H9 (cell line): ENCODE measurements around the gene SDR39U1. TPM values are rescaled to one million over a fixed set of nuclear protein-coding genes. Genes with fewer than 3 reads are reported as not detected.

ENCODE experiments used
- DNase-seq: peaks from one replicate; pipeline ENCODE4 v3.0.0-alpha.2; 2017
- H2AFZ ChIP-seq: one replicate; pipeline ENCODE4 v1.6.1; 2013; ENCODE audit warnings: mild to moderate bottlenecking, low read length, control low read depth, moderate library complexity
- H2AK5ac ChIP-seq: 2 replicates; pipeline ENCODE4 v1.6.1; 2013; ENCODE audit warnings: low read length, control low read depth, mixed read lengths; ENCODE audit not compliant: insufficient read length
- H2BK120ac ChIP-seq: one replicate; pipeline ENCODE4 v1.6.1; 2013; ENCODE audit warnings: low read depth, mild to moderate bottlenecking, low read length, control low read depth, inconsistent platforms; ENCODE audit not compliant: poor library complexity, severe bottlenecking
- H2BK12ac ChIP-seq: 2 replicates; pipeline ENCODE4 v1.6.1; 2013; ENCODE audit warnings: low read length, control low read depth, mixed read lengths, low read depth; ENCODE audit not compliant: insufficient read length
- H2BK15ac ChIP-seq: 2 replicates; pipeline ENCODE4 v1.6.1; 2013; ENCODE audit warnings: low read depth, low read length, control low read depth
- H2BK20ac ChIP-seq: one replicate; pipeline ENCODE4 v1.6.1; 2013; ENCODE audit warnings: low read depth, mild to moderate bottlenecking, low read length, control low read depth, inconsistent platforms; ENCODE audit not compliant: poor library complexity, severe bottlenecking
- H2BK5ac ChIP-seq: 2 replicates; pipeline ENCODE4 v1.6.1; 2013; ENCODE audit warnings: low read length, control low read depth, mixed read lengths; ENCODE audit not compliant: insufficient read length
- H3K14ac ChIP-seq: 2 replicates; pipeline ENCODE4 v1.6.1; 2013; ENCODE audit warnings: low read length, control low read depth; ENCODE audit not compliant: insufficient read depth
- H3K18ac ChIP-seq: 2 replicates; pipeline ENCODE4 v1.6.1; 2013; ENCODE audit warnings: low read depth, mild to moderate bottlenecking, mixed read lengths, low read length, control low read depth; ENCODE audit not compliant: insufficient read length
- H3K23ac ChIP-seq: 2 replicates; pipeline ENCODE4 v1.6.1; 2013; ENCODE audit warnings: low read length, control low read depth, mixed read lengths, low read depth; ENCODE audit not compliant: insufficient read length
- H3K23me2 ChIP-seq: 2 replicates; pipeline ENCODE4 v1.6.1; 2013; ENCODE audit warnings: low read depth, mild to moderate bottlenecking, mixed read lengths, low read length, control low read depth; ENCODE audit not compliant: insufficient read length, poor library complexity, severe bottlenecking
- H3K27ac ChIP-seq: 2 replicates; pipeline ENCODE4 v1.5.1; 2013; ENCODE audit warnings: low read length, control low read depth, mixed read lengths, low read depth; ENCODE audit not compliant: insufficient read length
- H3K27me3 ChIP-seq: 2 replicates; pipeline ENCODE4 v1.6.1; 2013; ENCODE audit warnings: low read length, control low read depth, inconsistent platforms; ENCODE audit not compliant: insufficient read depth
- H3K4ac ChIP-seq: 2 replicates; pipeline ENCODE4 v1.6.1; 2013; ENCODE audit warnings: low read depth, mild to moderate bottlenecking, control low read depth, inconsistent platforms, low read length, moderate library complexity
- H3K4me1 ChIP-seq: 2 replicates; pipeline ENCODE4 v1.6.1; 2013; ENCODE audit warnings: low read length, control low read depth, inconsistent platforms; ENCODE audit not compliant: insufficient read depth
- H3K4me2 ChIP-seq: 2 replicates; pipeline ENCODE4 v1.6.1; 2013; ENCODE audit warnings: low read length, control low read depth, mixed read lengths; ENCODE audit not compliant: insufficient read length, insufficient read depth
- H3K56ac ChIP-seq: 2 replicates; pipeline ENCODE4 v1.6.1; 2013; ENCODE audit warnings: low read depth, mild to moderate bottlenecking, mixed read lengths, low read length, control low read depth; ENCODE audit not compliant: insufficient read length
- H3K79me1 ChIP-seq: 2 replicates; pipeline ENCODE4 v1.6.1; 2013; ENCODE audit warnings: low read depth, mild to moderate bottlenecking, moderate library complexity, low read length, control low read depth, inconsistent platforms; ENCODE audit not compliant: insufficient read depth, poor library complexity, severe bottlenecking
- H3K79me2 ChIP-seq: 2 replicates; pipeline ENCODE4 v1.6.1; 2013; ENCODE audit warnings: low read length, control low read depth, inconsistent platforms; ENCODE audit not compliant: insufficient read depth
- H3K9ac ChIP-seq: 2 replicates; pipeline ENCODE4 v1.6.1; 2013; ENCODE audit warnings: low read length, control low read depth, mixed read lengths; ENCODE audit not compliant: insufficient read length; ENCODE audit errors: extremely low read depth
- H3K9me3 ChIP-seq: one replicate; pipeline ENCODE4 v1.6.1; 2013; ENCODE audit warnings: low read depth, low read length, inconsistent platforms; ENCODE audit not compliant: control insufficient read depth
- H3T11ph ChIP-seq: one replicate; pipeline ENCODE4 v1.6.1; 2013; ENCODE audit warnings: mild to moderate bottlenecking, low read length, control low read depth, inconsistent platforms
- H4K20me1 ChIP-seq: one replicate; pipeline ENCODE4 v1.6.1; 2013; ENCODE audit not compliant: control insufficient read depth, insufficient read length, insufficient read depth
- H4K5ac ChIP-seq: 2 replicates; pipeline ENCODE4 v1.6.1; 2013; ENCODE audit warnings: low read depth, mild to moderate bottlenecking, mixed read lengths, low read length, control low read depth; ENCODE audit not compliant: insufficient read length
- H4K8ac ChIP-seq: replicated peaks from 2 replicates; pipeline ENCODE4 v1.6.1; 2013; ENCODE audit warnings: low read length, control low read depth, mixed read lengths, low read depth; ENCODE audit not compliant: insufficient read length
- H4K91ac ChIP-seq: 2 replicates; pipeline ENCODE4 v1.6.1; 2013; ENCODE audit warnings: low read depth, mild to moderate bottlenecking, moderate library complexity, mixed read lengths, low read length, control low read depth; ENCODE audit not compliant: insufficient read length
- H3K27ac Mint-ChIP-seq, 3 experiments: 2 replicates in 2 of 3; 3 replicates in 1 of 3; pipeline ENCODE4 v1.8.0; 2020 to 2021; ENCODE audit warnings: mixed read lengths in 3 of 3, mild to moderate bottlenecking in 1 of 3, moderate library complexity in 1 of 3
- H3K27me3 Mint-ChIP-seq: 2 replicates; pipeline ENCODE4 v1.8.0; 2021; ENCODE audit warnings: low read depth, mild to moderate bottlenecking, moderate library complexity, mixed read lengths
- H3K36me3 Mint-ChIP-seq, 3 experiments: 2 replicates in 2 of 3; 3 replicates in 1 of 3; pipeline ENCODE4 v1.8.0; 2020 to 2021; ENCODE audit warnings: low read depth in 3 of 3, mixed read lengths in 3 of 3; ENCODE audit not compliant: insufficient read depth in 1 of 3
- H3K4me1 Mint-ChIP-seq, 2 experiments: 2 replicates each; pipeline ENCODE4 v1.8.0; 2020; ENCODE audit warnings: mixed read lengths in 2 of 2
- H3K4me3 Mint-ChIP-seq, 2 experiments: 2 replicates in 1 of 2; 3 replicates in 1 of 2; pipeline ENCODE4 v1.8.0; 2020 to 2021; ENCODE audit warnings: mild to moderate bottlenecking in 2 of 2, mixed read lengths in 2 of 2, moderate library complexity in 1 of 2
- H3K9me3 Mint-ChIP-seq, 2 experiments: 2 replicates in 1 of 2; 3 replicates in 1 of 2; pipeline ENCODE4 v1.8.0; 2020; ENCODE audit warnings: mild to moderate bottlenecking in 2 of 2, mixed read lengths in 2 of 2, moderate library complexity in 1 of 2
- CTCF ChIP-seq: fragments of 200-600 bp; sonication (generic); conservative IDR thresholded peaks from 3 replicates; pipeline ENCODE4 v1.8.0; 2021; ENCODE audit warnings: antibody characterized with exemption, mild to moderate bottlenecking
- WGBS: extraction: QIAGEN DNeasy Blood & Tissue Kit; methylation state at CpG from one replicate; pipeline ENCODE4 v1.1.7; 2013; ENCODE audit warnings: missing lambda C conversion rate, low lambda C conversion rate, mixed read lengths; ENCODE audit not compliant: insufficient read length; ENCODE audit errors: extremely low coverage; 5-methylcytosine and 5-hydroxymethylcytosine counted together
- total RNA-seq: library from RNA; stranded (reverse); gene quantifications from 2 replicates; pipeline ENCODE4 v1.2.1, GENCODE V29; 2021

SDR39U1 gene
- total RNA-seq, 1 experiment from 2014 or later = 56.2 TPM

- no peak overlapping the region for H2AFZ ChIP-seq
- H4K8ac ChIP-seq = no peak overlapping the region
- H3K23ac ChIP-seq = no peak overlapping the region
- H2BK20ac ChIP-seq = no peak overlapping the region
- no CpG with 5 or more reads among the region's 8 CpGs for WGBS
- H2AK5ac ChIP-seq = no peak overlapping the region
- H2BK120ac ChIP-seq = no peak overlapping the region
- no peak overlapping the region for H3K18ac ChIP-seq
- H3K9ac ChIP-seq = no peak overlapping the region
- no peak overlapping the region for H3K4me2 ChIP-seq
- H3K27me3 ChIP-seq = no peaks in the 10 kb centered on the region
- no peak for TF ChIP-seq CTCF
- Mint-ChIP-seq H3K27me3 (peaks cover 17% of the 10 kb centered on the region), H3K4me3 (no peak overlapping the region), H3K27ac (no peak overlapping the region), H3K4me1 (peaks cover 40 to 41% of the 10 kb centered on the region in 2 experiments), H3K9me3 (no peaks in the 10 kb centered on the region), H3K36me3 (no peaks in the 10 kb centered on the region)
- no peak overlapping the region for H3K4ac ChIP-seq
- H4K20me1 ChIP-seq = no peaks in the 10 kb centered on the region
- H3K79me2 ChIP-seq = no peaks in the 10 kb centered on the region
- DNase-seq = no peak
- no peak overlapping the region for H3K14ac ChIP-seq
- no peak overlapping the region for H2BK5ac ChIP-seq
- H4K5ac ChIP-seq = no peak overlapping the region
- peaks cover 5% of the 10 kb centered on the region for H3K23me2 ChIP-seq
- no peaks in the 10 kb centered on the region for H3K79me1 ChIP-seq
- H3K27ac ChIP-seq = no peak overlapping the region
- H2BK15ac ChIP-seq = no peak overlapping the region
- H3K9me3 ChIP-seq = no peaks in the 10 kb centered on the region
- no peak overlapping the region for H2BK12ac ChIP-seq
- H3K56ac ChIP-seq = no peak overlapping the region
- no peak overlapping the region for H3T11ph ChIP-seq
- no peak overlapping the region for H4K91ac ChIP-seq
- no peaks in the 10 kb centered on the region; the same call in 1 of the 2 replicates for H3K4me1 ChIP-seq
These were observed 46.7 kb downstream of the SDR39U1 start for GRCh38 chr14:24395609-24396582.
